Measurements from ENCODE around the gene DRAXIN.

Gene DRAXIN

DNA sequence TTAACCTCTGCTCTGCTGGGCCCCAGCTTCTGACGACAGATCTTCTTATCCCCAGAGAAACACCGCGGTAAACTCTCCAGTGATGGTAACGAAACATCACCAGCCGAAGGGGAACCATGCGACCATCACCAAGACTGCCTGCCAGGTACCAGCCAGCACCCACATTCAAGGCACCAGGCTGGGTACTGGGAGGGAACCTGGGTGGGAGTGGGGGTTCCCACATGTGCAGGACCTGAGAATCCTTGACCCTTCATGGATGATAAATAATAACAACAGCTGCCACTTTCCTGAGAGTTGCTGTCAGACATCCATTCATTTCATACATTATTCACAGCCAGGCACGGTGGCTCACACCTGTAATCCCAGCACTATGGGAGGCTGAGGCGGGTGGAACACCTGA is 20.8 kb downstream of the DRAXIN start:
- no peak for DNase-seq (ENCODE audit: low spot score)

DNA sequence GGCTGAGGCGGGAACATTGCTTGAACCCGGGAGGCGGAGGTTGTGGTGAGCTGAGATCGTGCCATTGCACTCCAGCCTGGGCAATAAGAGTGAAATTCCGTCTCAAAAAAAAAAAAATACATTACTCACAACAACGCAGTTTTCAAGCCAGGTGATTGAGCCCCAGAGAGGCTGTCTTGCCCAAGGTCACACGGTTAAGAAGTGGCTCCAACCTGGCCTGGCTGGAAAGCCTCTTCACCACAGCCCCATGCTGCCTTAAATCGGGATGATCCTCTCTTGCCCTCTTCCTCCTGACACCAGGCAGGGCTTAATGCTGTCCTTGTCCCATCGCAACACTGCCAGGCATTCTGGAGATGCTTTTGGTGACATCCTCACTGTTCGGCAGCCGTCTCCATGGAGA is 21.6 kb downstream of the DRAXIN start:
- no peak for DNase-seq (ENCODE audit: low spot score)

DNA sequence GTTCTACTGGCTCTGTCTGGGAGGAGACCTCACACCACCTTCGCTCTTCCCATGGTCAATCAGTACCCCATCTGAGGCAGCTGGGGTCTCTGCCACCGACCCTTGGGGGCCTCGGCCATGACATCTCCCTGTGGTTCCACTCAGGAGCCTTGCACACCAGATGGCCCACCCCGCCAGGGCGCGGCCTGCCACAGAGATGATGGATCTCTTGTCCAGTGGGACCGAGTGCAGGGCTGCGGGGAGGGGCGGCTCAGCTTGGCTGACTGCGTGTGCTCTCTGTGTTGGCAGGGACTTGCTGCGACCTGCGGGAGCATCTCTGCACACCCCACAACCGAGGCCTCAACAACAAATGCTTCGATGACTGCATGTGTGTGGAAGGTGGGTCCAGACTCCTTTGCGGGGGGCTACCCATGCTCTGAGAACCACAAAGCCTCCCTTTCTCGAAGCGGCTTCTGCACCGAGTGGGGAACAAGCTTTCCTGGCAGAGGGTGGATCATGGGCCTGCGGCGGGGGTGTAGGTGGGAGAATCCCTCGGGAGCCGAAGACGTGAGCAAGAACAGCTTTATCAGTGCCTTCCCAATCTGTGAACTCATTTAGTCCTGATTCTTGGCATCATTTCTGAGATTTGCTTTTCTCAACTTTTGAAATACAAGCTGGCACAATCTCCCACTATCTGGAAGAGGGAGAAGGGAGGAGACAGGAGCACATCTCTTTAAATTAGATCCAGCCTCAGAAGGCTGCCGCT is 23.5 kb downstream of the DRAXIN start:
- no peak for DNase-seq (ENCODE audit: low spot score)

DNA sequence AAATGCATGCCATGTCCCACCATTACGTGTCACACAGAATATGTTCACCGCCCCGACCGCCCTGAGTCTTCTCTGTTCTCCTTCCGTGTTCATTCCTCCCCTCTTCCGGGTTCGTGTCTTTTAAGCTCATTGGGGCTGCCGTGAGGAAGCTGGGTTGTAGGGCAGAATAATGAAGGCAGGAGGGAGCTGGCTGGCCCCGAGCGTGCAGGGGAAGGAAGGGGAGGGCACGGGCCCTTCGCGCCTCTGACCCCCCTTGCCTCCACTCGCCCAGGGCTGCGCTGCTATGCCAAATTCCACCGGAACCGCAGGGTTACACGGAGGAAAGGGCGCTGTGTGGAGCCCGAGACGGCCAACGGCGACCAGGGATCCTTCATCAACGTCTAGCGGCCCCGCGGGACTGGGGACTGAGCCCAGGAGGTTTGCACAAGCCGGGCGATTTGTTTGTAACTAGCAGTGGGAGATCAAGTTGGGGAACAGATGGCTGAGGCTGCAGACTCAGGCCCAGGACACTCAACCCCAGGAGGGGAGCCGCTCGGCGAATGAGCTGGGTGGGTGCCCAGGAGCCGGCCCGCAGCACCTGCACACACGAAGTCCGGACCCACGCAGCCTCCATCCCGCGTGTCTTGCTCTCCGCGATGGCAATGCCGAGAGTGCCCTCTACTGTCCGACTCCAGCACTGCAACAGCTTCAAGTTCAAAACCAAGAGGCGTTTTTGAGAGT is 28.0 kb downstream of the DRAXIN start:
- DNase-seq (ENCODE audit: low spot score): peak; percentile 92

DNA sequence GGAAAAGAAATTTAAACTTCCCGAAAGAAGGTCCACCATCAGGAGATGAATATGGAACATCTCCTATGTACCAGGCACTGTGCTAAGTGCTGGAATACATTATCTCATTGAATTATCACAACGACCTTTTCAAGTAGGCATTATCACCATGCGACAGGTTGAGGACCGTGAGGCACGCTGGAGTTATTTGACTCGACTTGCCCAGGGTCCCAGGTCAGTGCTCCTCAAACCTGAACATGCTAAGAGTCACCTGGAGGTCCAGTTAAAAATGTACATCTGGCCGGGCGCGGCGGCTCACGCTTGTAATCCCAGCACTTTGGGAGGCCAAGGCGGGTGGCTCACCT is 28.5 kb downstream of the DRAXIN start:
- DNase-seq (ENCODE audit: low spot score): no peak

DNA sequence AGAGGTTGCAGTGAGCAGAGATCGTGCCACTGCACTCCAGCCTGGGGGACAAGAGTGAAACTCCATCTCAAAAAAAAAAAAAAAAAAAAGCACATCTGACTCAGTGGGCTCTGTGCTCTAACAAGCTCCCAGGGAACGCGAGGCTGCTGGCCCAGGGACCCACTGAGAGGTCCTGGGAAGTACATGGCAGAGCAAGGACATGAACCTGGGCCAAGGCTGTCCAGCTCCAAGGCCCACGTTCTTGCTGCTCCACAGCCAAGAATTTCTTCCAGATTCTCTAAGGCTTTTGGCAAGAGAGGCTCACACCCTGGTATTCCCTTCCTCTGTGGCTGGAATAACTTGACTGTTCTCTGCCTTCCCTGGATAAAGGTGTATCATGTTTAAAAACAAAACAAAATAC is 29.0 kb downstream of the DRAXIN start:
- peak; percentile 69 for DNase-seq (ENCODE audit: low spot score)

DNA sequence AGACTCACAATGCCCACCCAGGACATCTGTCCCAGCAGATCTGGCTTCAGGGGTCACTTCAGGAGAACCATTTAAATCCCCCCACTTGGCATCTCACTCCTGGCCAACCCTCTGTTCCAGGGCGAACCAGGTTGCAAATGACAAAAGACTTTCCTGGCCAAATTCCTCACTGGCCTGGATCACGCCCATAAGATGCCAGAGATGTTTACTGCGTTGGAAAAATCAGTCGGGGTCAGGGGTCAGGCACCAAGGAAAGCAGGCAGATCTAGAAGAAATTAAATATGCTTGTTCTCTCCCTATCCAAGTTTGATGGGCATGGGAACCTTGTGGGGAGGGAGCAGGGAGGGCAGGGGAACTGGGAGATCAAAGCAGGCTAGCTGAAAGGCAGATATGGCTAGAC is 29.8 kb downstream of the DRAXIN start:
- no peak for DNase-seq (ENCODE audit: low spot score)

DNA sequence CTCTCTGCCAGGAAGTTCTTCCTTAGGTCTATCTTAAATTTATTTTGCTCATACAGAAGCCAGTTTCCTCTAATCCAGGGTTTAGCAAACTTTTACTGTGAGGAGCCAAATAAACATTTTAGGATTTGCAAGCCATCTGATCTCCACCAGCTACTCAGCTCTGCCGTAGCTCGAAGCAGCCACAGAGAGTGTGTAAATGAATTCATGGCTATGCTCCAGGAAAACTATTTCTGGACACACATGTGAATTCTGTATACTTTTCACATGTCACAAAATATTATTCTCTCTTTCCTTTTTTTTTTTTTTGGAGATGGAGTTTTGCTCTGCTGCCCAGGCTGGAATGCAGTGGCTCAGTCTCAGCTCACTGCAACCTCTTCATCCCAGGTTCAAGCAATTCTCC is 31.0 kb downstream of the DRAXIN start:
- DNase-seq (ENCODE audit: low spot score): no peak

DNA sequence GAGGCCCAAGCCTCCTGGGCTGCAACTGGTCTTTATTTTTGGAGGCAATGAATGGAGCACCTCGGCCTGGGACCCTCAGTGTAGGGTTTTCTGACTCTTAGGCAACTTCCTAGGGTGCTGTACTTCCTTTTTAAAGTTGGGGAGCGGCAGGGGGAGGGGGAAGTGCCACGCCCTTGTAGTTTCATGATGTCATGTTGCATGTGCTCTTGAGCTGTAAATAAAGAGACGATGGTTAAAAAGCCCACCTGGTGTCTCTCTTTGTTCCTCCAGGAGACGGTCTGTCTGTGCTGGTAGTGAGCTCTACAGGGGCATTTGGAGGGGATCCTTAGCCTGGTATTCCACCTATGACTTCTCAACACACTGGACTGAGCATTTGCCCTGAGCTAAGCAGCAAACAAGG is 34.1 kb downstream of the DRAXIN start:
- no peak for DNase-seq (ENCODE audit: low spot score)

DNA sequence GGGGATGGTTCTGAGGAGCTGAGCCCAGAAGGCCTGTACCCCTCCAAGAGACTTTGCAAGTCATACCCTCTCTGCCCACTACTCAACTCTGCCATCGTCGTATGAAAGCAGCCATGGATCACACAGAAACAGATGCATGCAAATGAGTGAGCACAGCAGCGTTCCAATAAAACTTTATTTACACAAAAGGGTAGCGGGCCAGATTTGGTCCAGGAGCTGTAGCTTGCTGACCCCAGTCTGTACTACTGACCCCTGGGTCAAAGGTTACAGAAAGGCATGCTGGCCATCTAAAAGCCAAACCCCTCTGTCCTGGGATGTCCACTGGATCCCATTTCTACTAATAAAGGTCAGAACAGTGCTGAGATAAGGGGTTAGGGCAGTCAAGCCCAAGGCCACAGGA is 35.6 kb downstream of the DRAXIN start:
- no peak for DNase-seq (ENCODE audit: low spot score)

DNA sequence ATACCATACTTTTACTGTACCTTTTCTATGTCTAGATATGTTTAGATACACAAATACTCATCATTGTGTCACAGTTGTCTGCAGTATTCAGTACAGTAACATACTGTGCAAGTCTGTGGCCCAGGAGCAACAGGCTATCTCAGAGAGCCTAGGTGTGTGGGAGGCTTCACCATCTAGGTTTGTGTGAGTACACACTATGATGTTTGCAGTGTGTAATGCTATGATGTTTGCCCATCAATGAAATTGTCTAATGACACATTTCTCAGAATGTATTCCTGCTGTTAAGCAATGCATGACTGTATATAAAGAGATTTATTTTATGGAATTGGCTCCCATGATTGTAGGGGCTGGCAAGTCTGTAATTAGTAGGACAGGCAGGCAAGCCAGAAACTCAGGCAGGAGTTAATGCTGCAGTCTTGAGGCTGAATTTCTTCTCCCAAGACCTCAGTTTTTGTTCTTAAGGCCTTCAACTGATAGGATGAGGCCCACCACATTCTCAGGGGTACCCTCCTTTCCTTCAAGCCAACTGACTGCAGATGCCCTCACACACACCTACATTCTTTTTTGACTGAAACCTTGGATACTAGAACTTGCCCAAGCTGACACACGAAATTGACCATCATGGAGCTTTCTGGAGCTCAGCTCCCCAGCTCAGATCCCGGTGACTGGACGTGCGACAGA is 36.8 kb downstream of the DRAXIN start:
- DNase-seq (ENCODE audit: low spot score): no peak

DNA sequence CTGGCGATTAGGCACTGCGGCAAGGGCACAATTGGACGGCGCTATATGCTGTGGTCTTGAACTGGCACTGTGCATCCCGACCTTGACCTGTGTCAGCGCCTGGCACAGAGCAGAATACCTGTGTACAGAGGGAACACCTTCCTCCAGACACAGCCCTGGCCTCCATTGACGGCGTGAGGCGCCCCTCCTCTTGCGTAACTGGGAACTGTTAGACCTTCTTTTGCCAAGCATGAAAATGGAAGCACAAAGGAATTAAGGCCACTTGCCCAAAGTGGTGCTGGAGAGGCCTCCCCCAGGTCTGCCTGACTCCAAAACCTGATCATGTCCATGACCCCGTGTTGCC is 37.6 kb downstream of the DRAXIN start:
- no peak for DNase-seq (ENCODE audit: low spot score)

DNA sequence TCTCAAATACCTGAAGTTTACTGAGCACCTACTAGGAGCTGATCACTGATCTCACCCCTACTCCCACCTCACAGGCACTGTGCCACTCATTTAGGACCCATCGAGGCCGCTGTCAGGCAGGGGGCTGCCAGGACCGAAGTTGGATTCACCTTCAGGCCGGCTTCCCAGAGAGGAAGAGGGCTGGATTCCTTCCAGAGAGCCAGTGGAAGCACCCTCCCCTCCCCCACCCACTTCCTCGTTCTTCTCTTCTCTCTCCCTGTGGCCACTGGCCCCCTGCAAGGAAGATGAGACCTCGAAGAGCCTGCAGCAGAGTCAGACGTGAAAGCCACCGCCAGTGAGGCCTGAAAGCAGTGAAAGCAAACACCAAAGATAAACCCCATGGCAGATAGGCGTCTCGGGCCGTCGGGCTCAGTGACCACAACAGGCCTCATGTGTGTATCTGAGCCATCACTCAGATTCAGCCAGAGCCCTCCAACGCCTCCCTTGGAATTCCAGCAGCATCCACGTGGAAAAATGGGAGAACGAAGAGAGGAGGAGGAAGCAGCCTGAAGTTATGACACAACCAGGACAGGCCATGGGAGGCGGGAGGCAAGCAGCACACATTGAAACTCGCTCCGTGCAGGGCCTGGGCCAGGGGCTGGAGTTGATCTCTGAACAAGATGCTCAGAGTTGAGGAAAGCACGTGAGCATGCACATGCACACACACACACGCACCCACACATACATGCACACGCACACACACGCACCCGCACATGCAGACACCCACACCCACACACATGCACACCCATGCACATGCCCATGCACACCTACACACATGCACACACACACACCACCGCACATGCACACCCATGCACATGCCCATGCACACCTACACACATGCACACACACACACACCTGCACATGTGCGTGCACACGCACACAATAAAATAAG is 38.3 kb downstream of the DRAXIN start:
- DNase-seq (ENCODE audit: low spot score): no peak

DNA sequence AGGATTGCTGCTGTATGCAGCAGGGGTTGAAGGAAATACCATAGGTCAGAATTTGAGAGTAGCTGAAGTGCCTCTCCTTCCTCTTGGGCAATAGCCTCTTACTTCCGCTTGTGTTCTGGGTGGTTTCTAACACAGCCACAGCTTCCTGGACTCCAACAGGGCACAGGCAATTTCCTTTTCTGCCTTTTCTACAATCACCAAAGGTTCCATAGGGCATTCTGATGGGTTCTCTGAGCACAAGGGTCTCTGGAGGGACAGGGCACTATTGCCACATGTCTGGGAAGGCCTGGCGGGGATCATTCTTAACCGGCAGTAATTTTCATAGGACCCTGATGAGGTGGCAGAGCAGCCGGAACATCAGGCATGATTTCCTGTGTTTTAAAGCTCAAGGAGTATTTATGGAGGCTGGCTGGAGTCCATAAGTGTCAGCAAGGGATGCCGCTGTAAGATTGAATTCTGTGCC is 39.0 kb downstream of the DRAXIN start:
- DNase-seq (ENCODE audit: low spot score): peak; percentile 64

DNA sequence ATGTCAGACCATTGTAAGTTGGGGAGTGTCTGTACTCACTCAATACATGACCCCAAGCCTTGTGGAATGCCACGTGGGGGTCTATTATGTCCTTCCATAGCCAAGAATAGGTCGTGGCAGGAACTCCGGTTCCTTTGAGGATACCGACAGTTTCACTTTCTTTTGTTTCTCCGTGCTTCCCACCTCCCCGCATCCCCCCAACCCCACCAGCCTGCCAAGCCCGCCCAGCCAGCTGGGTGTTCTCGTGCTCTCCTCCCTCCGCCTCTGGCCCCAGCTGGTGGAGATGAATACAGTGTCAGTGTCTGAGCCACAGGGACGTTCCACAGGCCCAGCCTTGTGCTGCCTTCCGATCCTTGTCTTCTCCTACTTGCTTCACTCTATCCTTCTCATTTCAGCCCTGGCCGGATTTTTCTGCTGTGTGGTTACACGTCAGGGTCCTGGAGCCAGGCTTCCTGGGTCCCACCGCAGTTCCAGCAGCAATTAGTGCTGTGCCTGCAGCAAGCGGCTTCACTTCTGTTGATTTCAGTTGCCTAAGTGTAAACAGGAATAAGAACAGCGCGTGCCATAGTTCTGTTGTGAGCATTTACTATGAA is 40.3 kb downstream of the DRAXIN start:
- peak; percentile 95 for DNase-seq (ENCODE audit: low spot score)

DNA sequence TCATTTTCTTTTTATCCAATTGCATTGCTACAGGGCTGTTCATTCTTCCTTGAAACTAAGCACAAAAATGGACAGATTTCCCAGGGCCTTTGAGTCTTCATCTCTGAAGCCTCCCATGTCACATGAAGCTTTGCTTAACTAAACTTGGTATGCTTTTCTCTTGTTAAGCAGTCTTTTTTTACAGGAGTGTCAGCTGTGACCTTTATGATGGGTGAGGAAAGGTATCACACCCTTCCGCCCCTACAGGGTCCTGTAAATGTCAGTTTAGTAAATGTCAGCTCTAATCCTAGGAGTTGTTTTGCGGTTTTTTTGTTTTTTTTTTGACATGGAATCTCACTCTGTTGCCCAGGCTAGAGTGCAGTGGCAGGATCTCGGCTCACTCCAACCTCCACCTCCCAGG is 41.8 kb downstream of the DRAXIN start:
- DNase-seq (ENCODE audit: low spot score): no peak

DNA sequence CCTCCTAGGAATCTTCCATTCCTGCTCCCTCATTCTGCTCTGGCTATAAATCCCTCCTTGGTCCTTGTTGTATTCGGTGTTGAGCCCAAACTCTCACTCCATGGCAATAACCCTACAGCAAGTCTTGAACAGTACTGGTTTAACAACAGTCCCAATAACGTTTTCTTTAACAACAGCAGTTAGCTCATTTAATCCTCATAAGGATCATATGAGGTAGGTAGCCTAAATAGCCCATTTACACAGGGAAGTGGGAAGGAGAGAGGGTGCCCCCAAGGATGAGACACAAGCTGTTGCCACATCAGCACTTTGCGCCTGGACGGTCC is 44.0 kb downstream of the DRAXIN start:
- no peak for DNase-seq (ENCODE audit: low spot score)

DNA sequence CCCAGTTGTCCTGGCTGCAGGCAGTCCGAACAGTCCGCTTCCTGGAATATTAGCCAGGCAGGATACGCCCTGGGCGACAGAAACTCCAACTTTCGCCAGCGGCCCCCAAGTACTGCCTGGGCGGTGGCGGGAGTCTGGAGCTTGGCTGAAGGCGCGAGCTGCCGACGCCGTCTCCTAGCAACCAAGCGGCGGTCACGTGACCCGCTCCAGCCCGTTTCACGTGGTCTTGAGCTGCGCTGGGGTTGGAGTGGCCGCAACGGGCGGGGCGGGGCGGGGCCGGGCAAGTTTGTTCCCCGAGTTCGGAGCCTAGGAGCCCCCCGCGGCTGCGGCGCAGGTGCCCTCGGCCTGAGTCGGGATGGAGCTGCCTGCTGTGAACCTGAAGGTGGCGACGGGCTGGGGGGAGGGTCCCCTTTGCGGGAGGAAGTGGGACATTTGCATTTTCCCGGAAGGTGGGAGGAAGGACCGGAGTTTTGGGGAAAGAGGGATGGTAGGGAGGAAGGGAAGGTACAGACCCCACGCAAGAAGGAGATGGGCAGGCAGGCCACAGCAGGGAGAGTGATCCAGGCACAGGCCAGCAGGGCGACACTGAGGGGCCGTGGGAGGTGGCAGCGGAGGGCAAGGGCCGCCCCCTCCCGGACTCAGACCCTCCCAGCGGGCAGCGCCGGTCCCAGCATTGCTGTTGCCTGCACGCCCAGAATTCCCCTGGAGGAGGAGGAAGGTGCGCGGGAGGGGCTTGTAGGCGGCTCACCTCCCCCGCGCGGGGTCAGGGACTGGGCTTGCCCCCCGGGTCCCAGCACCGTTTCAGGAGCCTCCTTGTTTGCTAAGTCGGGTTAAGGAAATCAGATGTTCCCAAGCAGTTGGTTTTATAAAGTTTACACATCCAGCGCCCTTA is 44.6 kb downstream of the DRAXIN start, which contains the start of gene AGTRAP:
AGTRAP (plus strand) TSS at position 283 of the 892 bp plus-strand sequence; CDS start at position 356, 73 bp downstream.
- peak; percentile 98 for DNase-seq (ENCODE audit: low spot score)

DNA sequence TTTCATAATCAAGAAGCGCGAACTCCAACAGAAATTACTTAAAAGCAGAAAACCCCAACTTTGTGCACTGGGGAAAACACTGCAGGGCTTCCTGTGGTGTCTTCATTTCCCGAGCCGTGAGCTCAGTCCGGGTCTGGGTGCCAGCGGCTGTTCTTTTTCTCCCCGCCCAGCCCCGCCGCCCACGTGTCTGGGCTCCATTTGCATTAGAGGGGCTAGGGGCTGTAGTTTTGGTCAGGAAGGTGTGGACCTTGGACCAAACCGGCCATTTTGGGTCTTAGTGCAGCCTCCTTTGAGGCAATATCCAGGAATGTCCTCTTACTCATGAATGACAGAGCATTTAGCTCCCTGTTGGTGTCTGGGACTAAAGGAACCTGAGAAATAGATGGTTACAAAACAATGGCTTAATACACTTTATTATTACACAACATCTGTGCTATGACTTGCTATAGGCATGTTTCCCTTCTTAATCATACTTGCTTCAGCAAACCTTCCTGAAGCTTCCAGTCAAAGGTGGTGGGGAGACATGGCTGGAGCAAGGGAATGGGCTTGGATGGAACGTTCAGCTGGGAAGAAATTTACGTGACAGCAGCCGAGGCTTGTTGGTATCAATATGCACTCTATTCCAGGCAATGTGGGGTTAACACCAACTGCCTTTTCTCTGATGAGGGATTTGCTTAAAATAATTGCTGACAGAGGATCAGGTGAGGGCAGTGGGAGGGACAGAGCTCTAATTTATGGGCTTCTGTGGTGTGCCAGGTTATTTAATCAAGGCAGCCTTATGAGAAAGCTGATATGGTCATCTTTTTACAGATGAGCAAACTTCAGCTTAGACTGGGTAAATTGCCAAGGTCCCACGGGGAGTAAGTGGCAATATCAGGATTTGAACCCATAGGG is 45.5 kb downstream of the DRAXIN start:
- no peak for DNase-seq (ENCODE audit: low spot score)

DNA sequence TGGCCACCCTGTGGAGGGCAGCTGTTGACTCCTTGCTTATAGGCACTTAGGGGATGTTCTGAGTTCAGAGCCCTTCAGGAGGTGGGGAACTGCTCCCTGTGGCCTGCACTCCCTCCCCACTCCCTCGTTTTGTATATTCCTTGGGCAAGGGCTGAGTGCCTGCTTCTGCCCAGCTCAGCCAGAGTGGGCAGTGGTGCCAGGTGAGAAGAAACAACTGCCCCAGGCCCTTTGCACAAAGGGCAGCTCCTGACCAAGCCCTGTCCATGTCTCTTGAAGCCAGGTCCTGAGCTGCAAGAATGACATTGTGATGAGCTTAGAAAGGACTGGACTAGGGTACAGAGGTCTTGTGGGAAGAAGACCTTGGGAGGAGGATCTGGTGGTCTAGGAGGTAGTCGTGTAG is 46.6 kb downstream of the DRAXIN start:
- DNase-seq (ENCODE audit: low spot score): no peak
